B cell (primary cell): ENCODE data around the gene TBC1D1.

ENCODE experiments used
- CTCF ChIP-seq: fragments of 200-600 bp; IDR thresholded peaks from one replicate; pipeline ENCODE4 v1.8.0; 2022; ENCODE audit warnings: antibody characterized with exemption, mild to moderate bottlenecking
- EZH2 ChIP-seq: IDR thresholded peaks from 2 replicates; pipeline ENCODE4 v1.6.1; 2012; ENCODE audit warnings: borderline replicate concordance, low read depth, mild to moderate bottlenecking, moderate library complexity, low read length; ENCODE audit not compliant: insufficient read depth, poor library complexity, severe bottlenecking

GRCh38 chr4:37909332-37910090, 18.6 kb downstream of the TBC1D1 start:
- TF ChIP-seq CTCF (no peak), EZH2 (no peak)
